HG03108 (cell line): ENCODE data around the gene SAMSN1.
"Not testable (repeated sequence)": the region's sequence is repeated elsewhere in the genome, so short reads cannot be mapped to it uniquely, and the experiment has no call there.

Experiments
- ATAC-seq: cut with Tn5 transposase; IDR thresholded peaks from one replicate; pipeline ENCODE4 v1.9.1; 2021; ENCODE audit warnings: moderate library complexity; ENCODE audit not compliant: unreplicated experiment

The SAMSN1 gene

GRCh38 chr21:14531757-14532316, 14.3 kb downstream of the SAMSN1 start:
- no peak for ATAC-seq

DNA sequence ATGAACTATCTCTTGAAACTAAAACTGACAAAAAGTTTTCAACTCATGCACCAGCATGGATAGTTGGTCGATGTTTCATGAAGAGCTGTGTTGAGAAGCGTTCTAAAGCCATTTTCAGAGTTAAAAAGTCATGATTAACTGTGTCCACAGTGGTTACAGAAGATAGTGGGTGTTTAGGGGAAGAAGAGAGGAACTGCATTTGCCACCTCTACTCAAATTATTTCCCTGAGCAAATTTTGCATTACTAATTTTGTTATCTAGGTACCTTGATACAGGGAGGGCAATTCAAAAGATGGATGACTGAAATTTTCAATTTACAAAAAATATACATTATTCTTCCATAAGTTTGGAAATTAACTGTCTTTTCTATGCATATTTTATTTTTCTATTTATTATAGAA, 15.5 kb downstream of the SAMSN1 start:
- ATAC-seq: no peak

DNA sequence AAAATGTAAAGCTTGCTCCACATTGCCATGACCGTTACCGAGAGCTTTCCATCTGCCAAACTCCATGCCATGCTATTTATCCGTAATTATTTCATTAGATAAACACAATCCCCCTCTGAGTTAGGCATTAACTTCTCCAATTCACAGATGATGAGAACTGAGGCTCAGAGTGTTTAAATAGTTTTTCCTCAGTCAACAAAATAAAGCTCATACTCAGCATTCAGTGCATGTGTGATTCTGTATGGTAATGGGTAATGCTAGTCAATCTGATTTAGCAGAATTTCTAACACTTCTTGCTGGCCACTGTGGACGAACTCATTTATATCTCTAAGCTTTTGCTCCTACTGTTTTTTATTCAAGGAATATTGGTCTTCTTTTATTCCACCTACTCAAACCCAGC, 17.3 kb downstream of the SAMSN1 start:
- no peak for ATAC-seq

DNA sequence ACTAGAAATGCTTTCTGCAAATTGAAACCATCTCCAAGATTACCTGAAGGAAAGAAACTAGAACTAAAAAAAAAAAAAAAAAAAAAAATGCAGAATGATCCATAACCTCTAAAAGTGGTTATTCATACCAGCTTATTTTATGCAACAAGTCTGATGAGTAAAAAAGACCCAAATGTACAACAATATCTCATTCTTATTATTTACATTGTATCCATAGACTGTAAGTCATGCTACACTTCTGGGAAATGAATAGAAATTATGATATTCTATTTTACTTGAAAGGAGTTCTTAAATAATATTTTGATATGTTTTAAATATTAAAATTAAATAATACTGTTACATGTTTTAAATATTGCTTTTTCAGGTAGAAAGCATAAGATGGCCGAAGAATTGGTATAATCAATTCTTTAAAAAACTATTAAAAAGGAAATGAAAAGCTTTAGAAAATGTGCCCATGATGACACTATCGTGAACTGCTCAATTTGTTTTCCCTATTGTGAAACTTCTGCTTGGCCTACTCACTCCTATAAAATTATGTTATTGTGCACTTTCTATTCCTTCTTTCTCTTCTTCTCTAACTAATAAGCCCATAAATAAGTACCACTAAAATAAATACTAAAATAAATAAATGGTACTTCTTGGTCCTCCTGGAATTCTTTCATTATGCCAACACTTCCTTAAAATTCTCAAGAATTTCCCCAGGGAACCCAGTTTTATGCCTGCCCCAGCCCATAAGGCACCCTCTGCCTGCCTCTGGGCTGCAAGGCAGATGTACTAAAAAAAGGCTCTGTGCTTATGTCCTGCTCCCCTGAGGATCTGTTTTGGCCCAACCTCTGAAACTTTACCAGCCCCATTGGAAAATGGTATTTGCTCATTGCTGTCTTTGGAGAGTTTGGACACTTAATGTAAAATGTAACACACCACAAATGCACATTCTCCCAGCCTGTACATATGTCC, 18.1 kb downstream of the SAMSN1 start:
- ATAC-seq: no peak

GRCh38 chr21:14526836-14527695, 19.0 kb downstream of the SAMSN1 start:
- ATAC-seq: no peak

GRCh38 chr21:14526199-14526598, 19.9 kb downstream of the SAMSN1 start:
- no peak for ATAC-seq

DNA sequence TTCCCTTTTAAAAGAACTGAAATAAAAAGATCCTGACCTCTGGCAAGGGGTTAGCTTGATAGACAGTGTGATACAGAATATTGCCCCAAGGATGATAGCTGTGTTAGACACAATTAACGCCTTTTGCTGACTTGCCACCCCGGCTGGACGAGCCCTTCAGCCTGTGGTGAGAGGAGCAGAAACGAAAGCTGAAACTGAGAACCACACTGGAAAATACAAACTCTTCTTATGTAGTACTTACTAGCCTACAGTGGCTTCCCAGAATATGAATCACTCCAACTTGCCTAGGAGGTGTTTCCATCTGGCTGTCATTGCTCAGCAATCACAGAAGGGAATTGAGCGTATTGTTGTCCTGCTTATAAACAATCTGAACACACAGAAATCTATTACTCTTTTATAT, 22.9 kb downstream of the SAMSN1 start:
- peak; percentile 78 for ATAC-seq

DNA sequence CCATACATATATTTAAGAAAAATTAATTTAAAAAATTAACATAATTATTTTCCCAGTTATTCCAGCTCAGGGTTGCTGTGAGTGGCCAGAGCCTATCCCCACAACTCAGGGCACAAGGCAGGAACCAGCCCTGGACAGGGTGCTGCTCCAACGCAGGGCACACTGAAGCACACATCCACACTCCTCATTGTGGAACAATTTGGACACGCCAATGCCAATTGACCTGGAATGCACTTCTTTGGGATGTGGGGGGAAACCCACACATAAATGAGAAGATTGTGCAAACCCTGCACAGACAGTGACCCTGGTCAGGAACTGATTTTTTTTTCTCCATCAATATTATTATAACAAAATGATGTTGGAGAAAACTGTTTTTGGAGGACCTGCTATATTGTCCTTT, 23.4 kb downstream of the SAMSN1 start:
- ATAC-seq: no peak

DNA sequence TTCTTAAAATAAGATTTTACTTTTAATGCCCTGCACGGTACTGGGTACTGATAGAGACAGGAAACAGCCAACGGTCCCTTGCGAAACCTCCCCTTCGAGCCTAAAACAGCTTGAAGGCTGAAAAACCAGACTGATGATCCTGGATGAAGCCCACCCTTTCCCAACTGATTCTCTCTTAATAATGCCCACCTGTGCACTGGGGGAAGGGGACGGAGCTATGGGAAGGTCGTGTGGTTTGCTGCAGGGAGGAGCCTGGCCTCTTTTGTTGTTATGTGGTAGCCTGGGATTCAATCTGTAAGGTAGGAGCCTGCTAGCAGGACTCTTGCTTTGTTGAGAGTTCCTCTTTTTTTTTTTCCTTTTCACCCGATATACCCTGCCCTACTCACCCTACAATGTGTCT, 25.6 kb downstream of the SAMSN1 start:
- ATAC-seq: no peak

GRCh38 chr21:14519000-14519399, 27.1 kb downstream of the SAMSN1 start:
- ATAC-seq: no peak

GRCh38 chr21:14513804-14514203, 32.3 kb downstream of the SAMSN1 start:
- no peak for ATAC-seq

GRCh38 chr21:14506859-14507457, 39.2 kb downstream of the SAMSN1 start:
- not testable (repeated sequence) for ATAC-seq

- ATAC-seq: no peak
Measured at GRCh38 chr21:14500873-14501272, 45.2 kb downstream of the SAMSN1 start.

- ATAC-seq: no peak
Measured at GRCh38 chr21:14499316-14499715, 46.8 kb downstream of the SAMSN1 start.

DNA sequence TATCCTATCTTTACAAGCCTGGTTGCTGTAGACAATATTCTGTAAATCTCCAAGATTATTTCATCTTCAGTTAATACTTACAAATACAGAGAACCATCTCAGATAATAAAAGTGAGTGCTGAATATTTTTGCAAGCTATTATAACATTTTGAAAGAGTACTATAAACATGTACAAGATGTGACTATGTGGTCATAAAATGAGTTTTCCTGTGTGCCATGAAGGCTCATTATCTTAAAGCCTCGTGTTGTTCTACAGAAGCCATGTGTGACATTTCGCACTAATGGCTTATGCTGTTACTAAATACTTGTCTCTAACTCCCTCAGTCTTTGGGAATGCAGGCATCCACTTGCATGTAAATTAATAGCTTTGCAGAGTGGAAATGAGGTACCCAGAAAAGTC, 48.3 kb downstream of the SAMSN1 start:
- ATAC-seq: no peak

DNA sequence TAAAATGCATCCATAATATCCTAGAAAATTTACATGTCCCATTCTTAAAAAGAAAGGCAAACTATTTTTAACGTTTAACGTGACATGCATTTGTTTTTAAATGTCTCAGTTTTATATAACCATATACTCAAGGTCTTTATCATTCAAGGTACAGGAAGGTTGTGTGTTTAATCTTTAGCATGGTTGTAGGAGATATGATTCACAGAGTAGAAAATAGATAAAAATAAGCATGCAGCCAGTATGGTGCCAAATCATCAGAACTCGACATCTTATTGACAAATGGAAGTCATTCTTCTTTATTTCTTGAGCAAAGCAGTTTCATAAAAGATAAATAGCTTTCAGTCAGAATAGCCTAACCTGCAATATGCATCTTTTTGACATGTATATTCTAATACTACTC, 51.0 kb downstream of the SAMSN1 start:
- ATAC-seq: no peak

DNA sequence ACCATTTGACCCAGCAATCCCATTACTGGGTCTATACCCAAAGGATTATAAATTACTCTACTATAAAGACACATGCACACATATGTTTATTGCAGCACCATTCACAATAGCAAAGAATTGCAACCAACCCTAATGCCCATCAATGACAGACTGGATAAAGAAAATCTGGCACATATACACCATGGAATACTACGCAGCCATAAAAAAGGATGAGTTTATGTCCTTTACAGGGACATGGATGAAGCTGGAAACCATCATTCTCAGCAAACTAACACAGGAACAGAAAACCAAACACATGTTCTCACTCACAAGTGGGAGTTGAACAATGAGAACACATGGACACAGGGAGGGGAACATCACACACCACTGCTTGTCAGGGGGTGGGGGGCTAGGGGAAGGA, 51.9 kb downstream of the SAMSN1 start:
- ATAC-seq: not testable (repeated sequence)

DNA sequence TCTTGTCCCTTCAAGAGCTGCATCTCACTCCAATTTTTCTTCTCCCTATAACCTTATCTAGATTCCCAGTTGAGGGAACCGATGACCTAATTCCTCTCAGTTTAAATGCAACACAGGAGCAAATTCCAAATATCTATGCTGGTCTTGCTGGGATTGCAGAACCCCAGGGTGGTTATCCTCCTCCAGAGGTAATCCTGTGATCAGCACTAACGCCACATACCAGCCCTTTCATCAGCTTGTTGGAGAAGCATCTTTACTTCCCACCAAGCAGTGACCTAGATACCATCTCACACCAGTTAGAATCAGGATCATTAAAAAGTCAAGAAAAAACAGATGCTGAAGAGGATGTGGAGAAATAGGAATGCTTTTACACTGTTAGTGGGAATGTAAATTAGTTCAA, 52.4 kb downstream of the SAMSN1 start:
- ATAC-seq: no peak

DNA sequence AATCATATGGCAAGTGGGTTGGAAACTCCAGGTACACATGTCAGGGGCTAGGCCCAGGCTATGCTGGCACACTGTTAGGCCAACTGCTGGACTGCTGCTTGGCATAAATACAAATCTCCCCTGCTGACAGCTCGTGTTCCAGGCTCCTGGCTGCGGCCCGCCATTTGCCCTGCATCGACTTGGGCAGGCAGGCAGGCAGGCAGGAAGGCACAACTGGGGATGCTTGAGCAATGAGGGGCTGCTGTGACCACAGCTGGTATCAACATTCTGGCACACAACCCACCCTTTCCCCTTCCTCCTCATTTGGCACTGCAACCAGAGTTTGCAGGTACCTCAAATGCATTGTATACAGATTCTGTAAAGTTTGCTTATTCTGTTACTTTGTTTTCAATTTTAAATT, 53.2 kb downstream of the SAMSN1 start:
- ATAC-seq: no peak

GRCh38 chr21:14491269-14491681, 54.8 kb downstream of the SAMSN1 start:
- no peak for ATAC-seq

- no peak for ATAC-seq
Measured at GRCh38 chr21:14488672-14489204, 57.4 kb downstream of the SAMSN1 start.
